HepG2 (cell line): ENCODE measurements around the gene SCMH1. TPM values are rescaled to one million over a fixed set of nuclear protein-coding genes. Genes with fewer than 3 reads are reported as not detected.

ENCODE experiments used
- ARID2 ChIP-seq: sonication (generic); formaldehyde crosslinking; IDR thresholded peaks from 2 replicates; pipeline ENCODE4 v1.8.1; 2022; ENCODE audit warnings: mild to moderate bottlenecking, missing genetic modification reagents, borderline replicate concordance
- ATF2 ChIP-seq: sonication (generic); formaldehyde crosslinking; IDR thresholded peaks from 2 replicates; pipeline ENCODE4 v1.4.0; 2020; ENCODE audit warnings: missing genetic modification reagents
- ATRX ChIP-seq: sonication (generic); formaldehyde crosslinking; IDR thresholded peaks from 2 replicates; pipeline ENCODE4 v1.4.0; 2020; ENCODE audit warnings: missing genetic modification reagents, borderline replicate concordance
- BCL6 ChIP-seq: IDR thresholded peaks from 2 replicates; pipeline ENCODE4 v1.6.1; 2016; ENCODE audit warnings: missing genetic modification reagents, missing compliant biosample characterization
- FUBP1 ChIP-seq: sonication (generic); formaldehyde crosslinking; IDR thresholded peaks from 2 replicates; pipeline ENCODE4 v1.5.1; 2020; ENCODE audit warnings: missing genetic modification reagents, mild to moderate bottlenecking, borderline replicate concordance
- HCFC1 ChIP-seq: fragments of 150-350 bp; IDR thresholded peaks from 2 replicates; pipeline ENCODE4 v1.6.1; 2014; ENCODE audit warnings: low read depth, low read length
- HMG20B ChIP-seq: conservative IDR thresholded peaks from 2 replicates; pipeline ENCODE4 v1.6.1; 2016; ENCODE audit warnings: missing genetic modification reagents, missing compliant biosample characterization
- HNF4G ChIP-seq, 2 experiments: sonication (generic) in 1 of 2; formaldehyde crosslinking in 1 of 2; IDR thresholded peaks; 2 replicates each; pipeline versions ENCODE4 v1.4.0 to v1.6.1; 2011 to 2020; ENCODE audit warnings: borderline replicate concordance in 2 of 2, low read depth in 2 of 2, mild to moderate bottlenecking in 2 of 2, low read length in 1 of 2, missing genetic modification reagents in 1 of 2, moderate library complexity in 1 of 2
- JARID2 ChIP-seq: sonication (generic); formaldehyde crosslinking; IDR thresholded peaks from 2 replicates; pipeline ENCODE4 v1.8.1; 2023; ENCODE audit warnings: missing genetic modification reagents, inconsistent platforms; ENCODE audit not compliant: insufficient replicate concordance
- MBD4 ChIP-seq: IDR thresholded peaks from 2 replicates; pipeline ENCODE4 v1.6.1; 2012; ENCODE audit warnings: low read length, inconsistent platforms, borderline replicate concordance
- MIER3 ChIP-seq: IDR thresholded peaks from 2 replicates; pipeline ENCODE4 v1.6.1; 2016; ENCODE audit warnings: missing compliant biosample characterization, borderline replicate concordance
- NFE2L2 ChIP-seq: fragments of 150-350 bp; IDR thresholded peaks from 2 replicates; pipeline ENCODE4 v1.6.1; 2014; ENCODE audit warnings: low read length
- NFIC ChIP-seq: IDR thresholded peaks from 2 replicates; pipeline ENCODE4 v1.6.1; 2012; ENCODE audit warnings: mild to moderate bottlenecking, low read length, inconsistent platforms
- NFRKB ChIP-seq: fragments of 450-650 bp; IDR thresholded peaks from 2 replicates; pipeline ENCODE4 v1.6.1; 2017
- NR1H2 ChIP-seq: sonication (generic); formaldehyde crosslinking; IDR thresholded peaks from 2 replicates; pipeline ENCODE4 v1.8.1; 2022; ENCODE audit warnings: low read depth, missing genetic modification reagents, borderline replicate concordance
- RAD21 ChIP-seq: fragments of 450-650 bp; formaldehyde crosslinking; IDR thresholded peaks from 2 replicates; pipeline ENCODE4 v1.5.0; 2020; ENCODE audit warnings: mild to moderate bottlenecking
- RAD51 ChIP-seq: fragments of 450-650 bp; IDR thresholded peaks from 2 replicates; pipeline ENCODE4 v1.6.1; 2016; ENCODE audit warnings: borderline replicate concordance
- RARA ChIP-seq: IDR thresholded peaks from 2 replicates; pipeline ENCODE4 v1.6.1; 2016; ENCODE audit warnings: missing genetic modification reagents, missing compliant biosample characterization
- RFXAP ChIP-seq: sonication (generic); formaldehyde crosslinking; IDR thresholded peaks from 2 replicates; pipeline ENCODE4 v1.4.0; 2020; ENCODE audit warnings: missing genetic modification reagents, borderline replicate concordance
- SATB2 ChIP-seq: sonication (generic); formaldehyde crosslinking; IDR thresholded peaks from 2 replicates; pipeline ENCODE4 v1.5.0; 2020; ENCODE audit warnings: missing genetic modification reagents
- SIN3A ChIP-seq: IDR thresholded peaks from 2 replicates; pipeline ENCODE4 v1.6.1; 2011; ENCODE audit warnings: low read depth, mild to moderate bottlenecking, control low read depth, low read length, borderline replicate concordance
- SKI ChIP-seq: fragments of 450-650 bp; IDR thresholded peaks from one replicate; pipeline ENCODE4 v1.6.1; 2018; ENCODE audit warnings: mild to moderate bottlenecking; ENCODE audit not compliant: partially characterized antibody
- STAT5B ChIP-seq: sonication (generic); formaldehyde crosslinking; IDR thresholded peaks from 2 replicates; pipeline ENCODE4 v1.4.0; 2020; ENCODE audit warnings: missing genetic modification reagents
- ZBTB20 ChIP-seq: sonication (generic); formaldehyde crosslinking; IDR thresholded peaks from 2 replicates; pipeline ENCODE4 v1.8.1; 2023; ENCODE audit warnings: missing genetic modification reagents, low read depth, mild to moderate bottlenecking, borderline replicate concordance
- ZBTB7A ChIP-seq: sonication (generic); formaldehyde crosslinking; IDR thresholded peaks from 2 replicates; pipeline ENCODE4 v1.8.0; 2022; ENCODE audit warnings: mild to moderate bottlenecking, missing genetic modification reagents
- ZC3H13 ChIP-seq: sonication (generic); formaldehyde crosslinking; IDR thresholded peaks from 2 replicates; pipeline ENCODE4 v1.8.1; 2023; ENCODE audit warnings: mild to moderate bottlenecking, missing genetic modification reagents, moderate library complexity
- ZFP36 ChIP-seq: fragments of 150-350 bp; IDR thresholded peaks from 2 replicates; pipeline ENCODE4 v1.6.1; 2018; ENCODE audit warnings: borderline replicate concordance, low read length, low read depth; ENCODE audit not compliant: partially characterized antibody
- ZNF12 ChIP-seq: sonication (generic); formaldehyde crosslinking; IDR thresholded peaks from 2 replicates; pipeline ENCODE4 v1.5.0; 2020; ENCODE audit warnings: missing genetic modification reagents
- ZNF446 ChIP-seq: sonication (generic); formaldehyde crosslinking; IDR thresholded peaks from 2 replicates; pipeline ENCODE4 v1.5.0; 2020; ENCODE audit warnings: mild to moderate bottlenecking, missing genetic modification reagents
- ZNF589 ChIP-seq: sonication (generic); formaldehyde crosslinking; conservative IDR thresholded peaks from 2 replicates; pipeline ENCODE4 v1.8.0; 2022; ENCODE audit warnings: mild to moderate bottlenecking, moderate library complexity, missing genetic modification reagents
- ZSCAN22 ChIP-seq: sonication (generic); formaldehyde crosslinking; IDR thresholded peaks from 2 replicates; pipeline ENCODE4 v1.4.0; 2020; ENCODE audit warnings: mild to moderate bottlenecking, missing genetic modification reagents
- polyA plus RNA-seq, 8 experiments: library from polyadenylated mRNA; depleted of rRNA in 3 of 8; stranded (reverse) in 7 of 8; unstranded in 1 of 8; fragments of >200 nt; fragmentation: Illumina TruSeq in 4 of 8; extraction: Trizol in 4 of 8; gene quantifications; 2 replicates each; pipeline versions ENCODE4 v1.2.1 to v1.2.3, GENCODE V29; 2011 to 2016; ENCODE audit warnings: low read depth in 4 of 8, missing spikeins in 1 of 8, mixed read lengths in 1 of 8; ENCODE audit not compliant: insufficient read depth in 1 of 8
- total RNA-seq, 5 experiments: library from RNA; depleted of rRNA; stranded (reverse); fragments of >200 nt; fragmentation: Illumina TruSeq; extraction: Trizol; gene quantifications; 2 replicates each; pipeline ENCODE4 v1.2.3, GENCODE V29; 2016; ENCODE audit warnings: low read depth in 1 of 5

The SCMH1 gene
- total and polyA plus RNA-seq, 2 of the 13 experiments (the other 11 are each of a cell fraction or from before 2014, with no cell fraction given), result 41.8 to 52.6 TPM

- TF ChIP-seq BCL6 (peak; percentile 82), SIN3A (0 out of 2 replicates have a peak, but pooled peaks have one; percentile 65), NR1H2 (CRISPR knock-in tag) (no peak), RAD51 (no peak), NFE2L2 (no peak), ZNF589 (CRISPR knock-in tag) (no peak), SATB2 (no peak), ZNF446 (CRISPR knock-in tag) (no peak), ATF2 (CRISPR knock-in tag) (peak; percentile 80), ZSCAN22 (CRISPR knock-in tag) (no peak), ZNF12 (CRISPR knock-in tag) (peak; percentile 37; the same call in 1 of the 2 replicates), HCFC1 (no peak), MBD4 (peak; percentile 57; the same call in 1 of the 2 replicates), NFIC (peak; percentile 94), STAT5B (no peak), ATRX (no peak), HNF4G (IDR thresholded peaks at IDR 0.05; ENCODE audit: borderline replicate concordance, low read depth, low read length) (peak; percentile 58; the same call in 1 of the 2 replicates), HNF4G (CRISPR knock-in tag; IDR thresholded peaks at IDR 0.05; ENCODE audit: borderline replicate concordance, low read depth) (no peak), NFRKB (no peak), HMG20B (CRISPR knock-in tag) (peak; percentile 99), SKI (peak; percentile 38), MIER3 (CRISPR knock-in tag) (peak; percentile 66; the same call in 1 of the 2 replicates), RFXAP (no peak), ZBTB20 (no peak), FUBP1 (no peak), RAD21 (peak; percentile 53; the same call in 1 of the 2 replicates), ZC3H13 (CRISPR knock-in tag) (no peak), ARID2 (no peak), ZBTB7A (CRISPR knock-in tag) (no peak), ZFP36 (peak; percentile 90), JARID2 (CRISPR knock-in tag) (no peak), RARA (peak; percentile 70)
These were observed 2.0 kb downstream of the SCMH1 start (continued) for GRCh38 chr1:41239988-41240610.
